Activated naive CD8-positive, alpha-beta T cell treated with anti-CD3 and anti-CD28 coated beads, Interleukin-2, amount 10 ng/mL, durations not matched to agents 7 days and 5 days (primary cell): ENCODE data around the gene UTS2B. TPM values are rescaled to one million over a fixed set of nuclear protein-coding genes. Genes with fewer than 3 reads are reported as not detected.

Source experiments
- ATAC-seq: fragments of 150-1000 bp; cut with Tn5 transposase; one replicate; pipeline ENCODE4 v1.10.0; 2021; ENCODE audit warnings: low read depth, moderate library complexity
- POLR2A ChIA-PET: fragments of 350-600 bp; sonication (Branson Sonifier 250); formaldehyde crosslinking; loops from one replicate; lab custom pipeline; 2021; ENCODE audit warnings: antibody characterized with exemption; lab: Charles Lee
- DNase-seq: peaks from one replicate; pipeline ENCODE4 v3.0.0; 2021
- H3K27ac Mint-ChIP-seq: one replicate; pipeline ENCODE4 v1.8.0; 2022; ENCODE audit warnings: mild to moderate bottlenecking, mixed read lengths
- H3K27me3 Mint-ChIP-seq: one replicate; pipeline ENCODE4 v1.8.0; 2022; ENCODE audit warnings: mild to moderate bottlenecking, moderate library complexity, mixed read lengths
- H3K36me3 Mint-ChIP-seq: one replicate; pipeline ENCODE4 v1.8.0; 2021; ENCODE audit warnings: mild to moderate bottlenecking, mixed read lengths
- H3K4me1 Mint-ChIP-seq: one replicate; pipeline ENCODE4 v1.8.0; 2021; ENCODE audit warnings: mixed read lengths
- H3K4me3 Mint-ChIP-seq: one replicate; pipeline ENCODE4 v1.8.0; 2022; ENCODE audit warnings: mild to moderate bottlenecking, moderate library complexity, mixed read lengths
- H3K9me3 Mint-ChIP-seq: one replicate; pipeline ENCODE4 v1.8.0; 2021; ENCODE audit warnings: mixed read lengths
- total RNA-seq, 2 experiments: library from RNA; stranded (reverse); gene quantifications; one replicate each; pipeline ENCODE4 v1.2.3, GENCODE V29; 2021

The UTS2B gene
- total RNA-seq, result not detected

GRCh38 chr3:191329654-191330529, at the start of gene UTS2B:
TSS of gene UTS2B (minus strand) at chr3:191330526. CDS start at chr3:191282189, 48,337 bp downstream.
- Mint-ChIP-seq H3K9me3 (peaks cover 2% of the 10 kb centered on the region), H3K27ac (no peak within 1 kb of the TSS), H3K4me3 (peak within 1 kb of the TSS; percentile 72), H3K4me1 (peaks cover 5% of the 10 kb centered on the region), H3K27me3 (peaks cover 25% of the 10 kb centered on the region), H3K36me3 (no peaks in the 10 kb centered on the region)
- ATAC-seq, result peak; percentile 43
- peak; percentile 39 for DNase-seq
- POLR2A ChIA-PET, result interaction anchor here (0.6 kb wide), 1 partner anchor 73 kb away, joined by 9 read pairs; no protein-coding TSS in a partner anchor

- Mint-ChIP-seq H3K27ac (no peak overlapping the region), H3K9me3 (no peaks in the 10 kb centered on the region), H3K36me3 (no peaks in the 10 kb centered on the region), H3K4me1 (no peaks in the 10 kb centered on the region), H3K27me3 (no peaks in the 10 kb centered on the region), H3K4me3 (no peak overlapping the region)
- no peak for ATAC-seq
- POLR2A ChIA-PET, result no interaction called here
- no peak for DNase-seq
These were observed 49.7 kb upstream of the UTS2B start for GRCh38 chr3:191380001-191380400.

- ATAC-seq (no peak), DNase-seq (no peak)
- no peak overlapping the region for H3K4me3 Mint-ChIP-seq
- H3K4me1 Mint-ChIP-seq, result no peaks in the 10 kb centered on the region
- no peak overlapping the region for H3K27ac Mint-ChIP-seq
- H3K27me3 Mint-ChIP-seq, result no peaks in the 10 kb centered on the region
- POLR2A ChIA-PET, result no interaction called here
- no peaks in the 10 kb centered on the region for H3K9me3 Mint-ChIP-seq
- no peaks in the 10 kb centered on the region for H3K36me3 Mint-ChIP-seq
These were observed 49.1 kb upstream of the UTS2B start for GRCh38 chr3:191379446-191379845.

GRCh38 chr3:191378142-191378812, 48.0 kb upstream of the UTS2B start:
- ATAC-seq, result no peak
- POLR2A ChIA-PET, result no interaction called here
- H3K4me3 Mint-ChIP-seq, result no peak overlapping the region
- H3K4me1 Mint-ChIP-seq, result no peaks in the 10 kb centered on the region
- H3K36me3 Mint-ChIP-seq, result no peaks in the 10 kb centered on the region
- DNase-seq, result no peak
- no peaks in the 10 kb centered on the region for H3K9me3 Mint-ChIP-seq
- H3K27ac Mint-ChIP-seq, result no peak overlapping the region
- H3K27me3 Mint-ChIP-seq, result no peaks in the 10 kb centered on the region

- Mint-ChIP-seq H3K4me3 (no peak overlapping the region), H3K9me3 (no peaks in the 10 kb centered on the region), H3K4me1 (no peaks in the 10 kb centered on the region), H3K27ac (no peak overlapping the region), H3K27me3 (no peaks in the 10 kb centered on the region), H3K36me3 (no peaks in the 10 kb centered on the region)
- POLR2A ChIA-PET, result no interaction called here
- DNase-seq (no peak), ATAC-seq (no peak)
These were observed 46.3 kb upstream of the UTS2B start for GRCh38 chr3:191376516-191377141.

GRCh38 chr3:191373327-191373726, 43.0 kb upstream of the UTS2B start:
- POLR2A ChIA-PET, result no interaction called here
- DNase-seq (no peak), ATAC-seq (no peak)
- Mint-ChIP-seq H3K4me3 (no peak overlapping the region), H3K4me1 (no peaks in the 10 kb centered on the region), H3K36me3 (no peaks in the 10 kb centered on the region), H3K27me3 (no peaks in the 10 kb centered on the region), H3K27ac (no peak overlapping the region), H3K9me3 (no peaks in the 10 kb centered on the region)

- ATAC-seq, result no peak
- no peaks in the 10 kb centered on the region for H3K27me3 Mint-ChIP-seq
- no peak overlapping the region for H3K4me3 Mint-ChIP-seq
- no peaks in the 10 kb centered on the region for H3K9me3 Mint-ChIP-seq
- H3K4me1 Mint-ChIP-seq, result no peaks in the 10 kb centered on the region
- no peak for DNase-seq
- no peaks in the 10 kb centered on the region for H3K36me3 Mint-ChIP-seq
- no peak overlapping the region for H3K27ac Mint-ChIP-seq
- POLR2A ChIA-PET, result no interaction called here
These were observed 41.8 kb upstream of the UTS2B start for GRCh38 chr3:191372122-191372521.

- no peaks in the 10 kb centered on the region for H3K4me1 Mint-ChIP-seq
- H3K27me3 Mint-ChIP-seq, result no peaks in the 10 kb centered on the region
- no peaks in the 10 kb centered on the region for H3K36me3 Mint-ChIP-seq
- H3K27ac Mint-ChIP-seq, result no peak overlapping the region
- H3K4me3 Mint-ChIP-seq, result no peak overlapping the region
- POLR2A ChIA-PET, result no interaction called here
- no peaks in the 10 kb centered on the region for H3K9me3 Mint-ChIP-seq
- ATAC-seq (no peak), DNase-seq (no peak)
These were observed 39.3 kb upstream of the UTS2B start for GRCh38 chr3:191369616-191370010.

- H3K27me3 Mint-ChIP-seq, result no peaks in the 10 kb centered on the region
- ATAC-seq (no peak), DNase-seq (no peak)
- H3K36me3 Mint-ChIP-seq, result no peaks in the 10 kb centered on the region
- POLR2A ChIA-PET, result no interaction called here
- H3K27ac Mint-ChIP-seq, result no peak overlapping the region
- no peaks in the 10 kb centered on the region for H3K9me3 Mint-ChIP-seq
- no peak overlapping the region for H3K4me3 Mint-ChIP-seq
- H3K4me1 Mint-ChIP-seq, result no peaks in the 10 kb centered on the region
These were observed 38.7 kb upstream of the UTS2B start for GRCh38 chr3:191368755-191369615.

- Mint-ChIP-seq H3K27me3 (no peaks in the 10 kb centered on the region), H3K9me3 (no peaks in the 10 kb centered on the region), H3K4me3 (no peak overlapping the region), H3K36me3 (no peaks in the 10 kb centered on the region), H3K27ac (no peak overlapping the region), H3K4me1 (no peaks in the 10 kb centered on the region)
- POLR2A ChIA-PET, result no interaction called here
- ATAC-seq (no peak), DNase-seq (no peak)
These were observed 36.3 kb upstream of the UTS2B start for GRCh38 chr3:191366675-191367074.

- DNase-seq (no peak), ATAC-seq (no peak)
- POLR2A ChIA-PET, result no interaction called here
- Mint-ChIP-seq H3K27me3 (no peaks in the 10 kb centered on the region), H3K4me3 (no peak overlapping the region), H3K27ac (no peak overlapping the region), H3K4me1 (peaks cover 2% of the 10 kb centered on the region), H3K9me3 (no peaks in the 10 kb centered on the region), H3K36me3 (no peaks in the 10 kb centered on the region)
These were observed 32.9 kb upstream of the UTS2B start for GRCh38 chr3:191363221-191363620.

- no peak overlapping the region for H3K4me3 Mint-ChIP-seq
- H3K27me3 Mint-ChIP-seq, result no peaks in the 10 kb centered on the region
- no peak overlapping the region for H3K27ac Mint-ChIP-seq
- ATAC-seq (no peak), DNase-seq (no peak)
- no peaks in the 10 kb centered on the region for H3K36me3 Mint-ChIP-seq
- no peaks in the 10 kb centered on the region for H3K9me3 Mint-ChIP-seq
- H3K4me1 Mint-ChIP-seq, result peaks cover 2% of the 10 kb centered on the region
- POLR2A ChIA-PET, result no interaction called here
These were observed 32.3 kb upstream of the UTS2B start for GRCh38 chr3:191362524-191363090.

GRCh38 chr3:191362037-191362436, 31.7 kb upstream of the UTS2B start:
- Mint-ChIP-seq H3K4me1 (peaks cover 2% of the 10 kb centered on the region), H3K27me3 (no peaks in the 10 kb centered on the region), H3K4me3 (no peak overlapping the region), H3K27ac (no peak overlapping the region), H3K9me3 (no peaks in the 10 kb centered on the region), H3K36me3 (no peaks in the 10 kb centered on the region)
- POLR2A ChIA-PET, result no interaction called here
- DNase-seq (no peak), ATAC-seq (no peak)
